Tibial artery (tissue), 4 donors: ENCODE measurements around the gene MFRP.

Experiments used
- DNase-seq, 2 donors: peaks; one replicate each; pipeline ENCODE4 v3.0.0-alpha.2; 2019
- H3K27ac ChIP-seq, 2 donors: fragments of 200-600 bp; sonication (generic) in 1 of 2; 1 replicate in 1 of 2; 2 replicates in 1 of 2; pipeline ENCODE4 v1.5.1; 2018 to 2019; ENCODE audit warnings: mild to moderate bottlenecking in 1 of 2
- H3K27me3 ChIP-seq, 2 donors: fragments of 200-600 bp; sonication (generic) in 1 of 2; one replicate each; pipeline versions ENCODE4 v1.5.1 to v1.6.0; 2016 to 2019
- H3K36me3 ChIP-seq, 3 donors: fragments of 200-600 bp; sonication (generic) in 2 of 3; one replicate each; pipeline ENCODE4 v1.5.1; 2016 to 2019; ENCODE audit warnings: mild to moderate bottlenecking in 2 of 3
- H3K4me1 ChIP-seq, 4 donors: fragments of 200-600 bp; sonication (generic) in 2 of 4; 1 replicate in 3 of 4; 2 replicates in 1 of 4; pipeline ENCODE4 v1.5.1; 2016 to 2019
- H3K4me3 ChIP-seq, 2 donors: fragments of 200-600 bp; sonication (generic) in 1 of 2; 1 replicate in 1 of 2; 2 replicates in 1 of 2; pipeline ENCODE4 v1.5.1; 2018 to 2019; ENCODE audit warnings: mild to moderate bottlenecking in 2 of 2
- H3K9me3 ChIP-seq, 3 donors: fragments of 200-600 bp; sonication (generic) in 1 of 3; one replicate each; pipeline ENCODE4 v1.5.1; 2016 to 2019
- CTCF ChIP-seq, 2 experiments: fragments of 200-600 bp in 1 of 2; fragments of 450-650 bp in 1 of 2; IDR thresholded peaks; one replicate each; pipeline ENCODE4 v1.5.1; 2017 to 2019; ENCODE audit warnings: antibody characterized with exemption in 2 of 2, mild to moderate bottlenecking in 1 of 2, moderate library complexity in 1 of 2
- intact Hi-C: fragments of 100-400 bp; cut with DNase I; formaldehyde crosslinking; loops from one replicate; pipeline ENCODE4 v1.15.0; 2023; ENCODE audit warnings: low total_unique reads

Gene MFRP

GRCh38 chr11:119342362-119343130 is 4.0 kb downstream of the MFRP start:
- DNase-seq: peak in 1 of 2 donors; percentile 66
- Histone ChIP-seq H3K27me3 (no peaks in the 10 kb centered on the region), H3K4me1 (peaks cover 0 to 55% (median 33%) of the 10 kb centered on the region in 4 donors), H3K4me3 (no peak overlapping the region), H3K9me3 (no peaks in the 10 kb centered on the region), H3K36me3 (no peaks in the 10 kb centered on the region), H3K27ac (no peak overlapping the region)
- intact Hi-C loops: no loop called here
- TF ChIP-seq CTCF (IDR thresholded peaks at IDR 0.05): no peak

GRCh38 chr11:119342023-119342300 is 4.5 kb downstream of the MFRP start:
- H3K4me3 ChIP-seq: no peak overlapping the region
- peak in 1 of 2 donors; percentile 62 for DNase-seq
- intact Hi-C loops: no loop called here

GRCh38 chr11:119341222-119342022 is 5.1 kb downstream of the MFRP start:
- TF ChIP-seq CTCF (IDR thresholded peaks at IDR 0.05): no peak
- Histone ChIP-seq H3K27ac (peak overlapping the region; percentile 92 to 93), H3K36me3 (peaks cover 0 to 8% (median 0%) of the 10 kb centered on the region in 3 donors), H3K9me3 (no peaks in the 10 kb centered on the region), H3K4me3 (peak overlapping the region; percentile 70 to 80), H3K4me1 (peaks cover 0 to 50% (median 37%) of the 10 kb centered on the region in 4 donors), H3K27me3 (no peaks in the 10 kb centered on the region)
- intact Hi-C loops: no loop called here
- DNase-seq: peak in 1 of 2 donors; percentile 68

More at GRCh38 chr11:119342023-119342300, 4.5 kb downstream of the MFRP start:
- Histone ChIP-seq H3K27me3 (no peaks in the 10 kb centered on the region), H3K4me1 (peaks cover 0 to 50% (median 37%) of the 10 kb centered on the region in 4 donors), H3K9me3 (no peaks in the 10 kb centered on the region), H3K36me3 (peaks cover 0 to 3% (median 0%) of the 10 kb centered on the region in 3 donors), H3K27ac (no peak overlapping the region)
- no peak for TF ChIP-seq CTCF (IDR thresholded peaks at IDR 0.05)

GRCh38 chr11:119340335-119341221 is 5.9 kb downstream of the MFRP start, which contains the start of gene C1QTNF5:
Gene C1QTNF5, minus strand, starts transcription at chr11:119340883. Its CDS starts 486 bp downstream, at chr11:119340397.
- Histone ChIP-seq H3K9me3 (no peaks in the 10 kb centered on the region), H3K27ac (peak within 1 kb of the TSS; percentile 92 to 93), H3K36me3 (peaks cover 0 to 13% (median 0%) of the 10 kb centered on the region in 3 donors), H3K27me3 (no peaks in the 10 kb centered on the region), H3K4me3 (peak within 1 kb of the TSS; percentile 70 to 80), H3K4me1 (peaks cover 0 to 55% (median 38%) of the 10 kb centered on the region in 4 donors)
- DNase-seq: peak; percentile 93 to 95
- no peak for TF ChIP-seq CTCF (IDR thresholded peaks at IDR 0.05)
- intact Hi-C loops: no loop called here
